Measurements from ENCODE around the gene EFEMP2.
A peak's percentile ranks its signal among the peaks of the same experiment; 100 is the strongest.
"Not testable (repeated sequence)": the region's sequence is repeated elsewhere in the genome, so short reads cannot be mapped to it uniquely, and the experiment has no call there.

EFEMP2 gene

GRCh38 chr11:65854852-65855837 is 17.5 kb downstream of the EFEMP2 start:
- no peak for DNase-seq (ENCODE audit: low read depth, low spot score)

GRCh38 chr11:65854161-65854592 is 18.4 kb downstream of the EFEMP2 start:
- no peak for DNase-seq (ENCODE audit: low read depth, low spot score)

- no peak for DNase-seq (ENCODE audit: low read depth, low spot score)
Measured at GRCh38 chr11:65853246-65853979, 19.2 kb downstream of the EFEMP2 start.

- no peak for DNase-seq (ENCODE audit: low read depth, low spot score)
Measured at GRCh38 chr11:65852508-65853245, 19.9 kb downstream of the EFEMP2 start.

GRCh38 chr11:65851811-65852507 is 20.6 kb downstream of the EFEMP2 start:
- DNase-seq (ENCODE audit: low read depth, low spot score), result no peak

- no peak for DNase-seq (ENCODE audit: low read depth, low spot score)
Measured at GRCh38 chr11:65851083-65851579, 21.5 kb downstream of the EFEMP2 start.

- DNase-seq (ENCODE audit: low read depth, low spot score), result no peak
Measured at GRCh38 chr11:65850217-65851082, 22.1 kb downstream of the EFEMP2 start.

GRCh38 chr11:65849771-65850216 is 22.8 kb downstream of the EFEMP2 start:
- no peak for DNase-seq (ENCODE audit: low read depth, low spot score)

- no peak for DNase-seq (ENCODE audit: low read depth, low spot score)
Measured at GRCh38 chr11:65849366-65849765, 23.2 kb downstream of the EFEMP2 start.

- DNase-seq (ENCODE audit: low read depth, low spot score), result not testable (repeated sequence)
Measured at GRCh38 chr11:65848693-65849092, 23.9 kb downstream of the EFEMP2 start.

GRCh38 chr11:65847746-65848145 is 24.9 kb downstream of the EFEMP2 start:
- DNase-seq (ENCODE audit: low read depth, low spot score), result no peak

- DNase-seq (ENCODE audit: low read depth, low spot score), result no peak
Measured at GRCh38 chr11:65844231-65844872, 28.2 kb downstream of the EFEMP2 start.

- DNase-seq (ENCODE audit: low read depth, low spot score), result no peak
Measured at GRCh38 chr11:65843811-65844210, 28.8 kb downstream of the EFEMP2 start.

GRCh38 chr11:65842144-65842543 is 30.5 kb downstream of the EFEMP2 start:
- DNase-seq (ENCODE audit: low read depth, low spot score), result no peak

- DNase-seq (ENCODE audit: low read depth, low spot score), result no peak
Measured at GRCh38 chr11:65834202-65834601, 38.4 kb downstream of the EFEMP2 start.

GRCh38 chr11:65833297-65834030 is 39.1 kb downstream of the EFEMP2 start, which contains the start of gene SNX32:
Gene SNX32 (plus strand): TSS chr11:65833963. CDS start chr11:65834066, 103 bp downstream.
- DNase-seq (ENCODE audit: low read depth, low spot score), result peak; percentile 93

GRCh38 chr11:65832231-65832630 is 40.4 kb downstream of the EFEMP2 start:
- DNase-seq (ENCODE audit: low read depth, low spot score), result not testable (repeated sequence)

- DNase-seq (ENCODE audit: low read depth, low spot score), result no peak
Measured at GRCh38 chr11:65829459-65829858, 43.1 kb downstream of the EFEMP2 start.
